HCT116 (cell line): ENCODE measurements around the gene PBX2. TPM values are rescaled to one million over a fixed set of nuclear protein-coding genes. Genes with fewer than 3 reads are reported as not detected.
A peak's percentile ranks its signal among the peaks of the same experiment; 100 is the strongest.
"Not testable (repeated sequence)": the region's sequence is repeated elsewhere in the genome, so short reads cannot be mapped to it uniquely, and the experiment has no call there.

Source experiments
- ATAC-seq: fragments of 200-7000 bp; cut with Tn5 transposase; 2 replicates; pipeline ENCODE4 v1.9.1; 2020; ENCODE audit warnings: mild to moderate bottlenecking, moderate library complexity
- BruUV-seq: library from RNA; stranded (reverse); fragments of 400-500 nt; replicated peaks from 2 replicates; lab custom pipeline; 2021; lab: Mats Ljungman, UMichigan
- CTCF ChIA-PET: fragments of 300-600 bp; sonication (Branson Sonifier 250); formaldehyde crosslinking; loops from one replicate; lab custom pipeline; 2021; ENCODE audit warnings: antibody characterized with exemption; lab: Charles Lee
- POLR2A ChIA-PET: fragments of 300-600, 350-600 bp; sonication (Branson Sonifier 250); formaldehyde crosslinking; loops from one replicate; lab custom pipeline; 2021; ENCODE audit warnings: antibody characterized with exemption; lab: Charles Lee
- RAD21 ChIA-PET, 2 experiments: fragments of 300-600 bp; sonication (Branson Sonifier 250); formaldehyde crosslinking; loops; one replicate each; lab custom pipeline; 2023; ENCODE audit warnings: low total read pairs in 2 of 2; ENCODE audit not compliant: uncharacterized antibody in 2 of 2, unreplicated experiment in 2 of 2, low non-redundant PET in 1 of 2; lab: Charles Lee
- DNase-seq: peaks from one replicate; pipeline ENCODE4 v3.0.0-alpha.2; 2010; ENCODE audit warnings: low read depth, low spot score
- H2AFZ ChIP-seq: fragments of 200-600 bp; shearing (Covaris generic), sonication (generic); 2 replicates; pipeline ENCODE4 v1.6.1; 2017; ENCODE audit warnings: low read depth, mixed run types, mixed read lengths, antibody characterized with exemption, low read length; ENCODE audit not compliant: poor library complexity, severe bottlenecking
- H3K27ac ChIP-seq: 2 replicates; pipeline ENCODE4 v1.5.1; 2012; ENCODE audit warnings: low read depth, low read length
- H3K27me3 ChIP-seq: fragments of 200-600 bp; sonication (generic); 2 replicates; pipeline ENCODE4 v1.6.1; 2016; ENCODE audit warnings: mixed run types, low read length, mixed read lengths; ENCODE audit not compliant: insufficient read depth
- H3K36me3 ChIP-seq, 2 experiments: fragments of 200-500 bp in 1 of 2; fragments of 200-600 bp in 1 of 2; sonication (Bioruptor generic) in 1 of 2; sonication (generic) in 1 of 2; 2 replicates each; pipeline versions ENCODE4 v1.5.1 to v1.6.1; 2014 to 2016; ENCODE audit warnings: low read length in 2 of 2, inconsistent platforms in 1 of 2, mixed read lengths in 1 of 2, mixed run types in 1 of 2; ENCODE audit not compliant: insufficient read depth in 2 of 2, control insufficient read depth in 1 of 2
- H3K4me1 ChIP-seq, 2 experiments: fragments of 200-600 bp in 1 of 2; sonication (generic) in 1 of 2; 2 replicates each; pipeline versions ENCODE4 v1.5.1 to v1.6.1; 2012 to 2017; ENCODE audit warnings: low read length in 2 of 2, inconsistent platforms in 1 of 2, mild to moderate bottlenecking in 1 of 2, mixed read lengths in 1 of 2, mixed run types in 1 of 2, moderate library complexity in 1 of 2; ENCODE audit not compliant: insufficient read depth in 2 of 2, control insufficient read depth in 1 of 2
- H3K4me2 ChIP-seq: fragments of 200-600 bp; sonication (generic); 2 replicates; pipeline ENCODE4 v1.6.1; 2017; ENCODE audit warnings: mixed run types, low read length, mixed read lengths
- H3K4me3 ChIP-seq, 2 experiments: fragments of 200-600 bp in 1 of 2; sonication (generic) in 1 of 2; replicated peaks in 1 of 2; 2 replicates each; pipeline ENCODE4 v1.5.1; 2011 to 2016; ENCODE audit warnings: low read length in 2 of 2, control low read depth in 1 of 2, low read depth in 1 of 2, mild to moderate bottlenecking in 1 of 2, mixed read lengths in 1 of 2, mixed run types in 1 of 2
- H3K79me2 ChIP-seq: fragments of 200-600 bp; sonication (generic); 2 replicates; pipeline ENCODE4 v1.6.1; 2017; ENCODE audit warnings: mild to moderate bottlenecking, mixed run types, low read length, moderate library complexity, mixed read lengths; ENCODE audit not compliant: insufficient read depth
- H3K9ac ChIP-seq: fragments of 200-600 bp; sonication (generic); 2 replicates; pipeline ENCODE4 v1.6.1; 2016; ENCODE audit warnings: low read length, mixed read lengths
- H3K9me2 ChIP-seq: fragments of 200-600 bp; sonication (generic), shearing (Covaris generic); 2 replicates; pipeline ENCODE4 v1.6.1; 2017; ENCODE audit warnings: mixed run types, mild to moderate bottlenecking, moderate library complexity; ENCODE audit not compliant: insufficient read depth
- H3K9me3 ChIP-seq, 2 experiments: fragments of 200-500 bp in 1 of 2; fragments of 200-600 bp in 1 of 2; sonication (Bioruptor generic) in 1 of 2; sonication (generic) in 1 of 2; 2 replicates each; pipeline ENCODE4 v1.6.1; 2014 to 2017; ENCODE audit warnings: low read length in 2 of 2, mixed read lengths in 2 of 2, inconsistent platforms in 1 of 2, low read depth in 1 of 2, mild to moderate bottlenecking in 1 of 2, mixed run types in 1 of 2, moderate library complexity in 1 of 2; ENCODE audit not compliant: control insufficient read depth in 1 of 2, insufficient read depth in 1 of 2
- H4K20me1 ChIP-seq: fragments of 200-600 bp; sonication (generic), shearing (Covaris generic); 2 replicates; pipeline ENCODE4 v1.6.1; 2017; ENCODE audit warnings: mixed run types, mild to moderate bottlenecking, moderate library complexity; ENCODE audit not compliant: insufficient read depth
- ZFX ChIP-seq: fragments of 450-650 bp; IDR thresholded peaks from 2 replicates; pipeline ENCODE4 v1.6.1; 2017
- ZNF274 ChIP-seq: fragments of 200-500 bp; sonication (Bioruptor generic); IDR thresholded peaks from 2 replicates; pipeline ENCODE4 v1.6.1; 2014; ENCODE audit warnings: mild to moderate bottlenecking, low read depth, low read length, inconsistent platforms
- intact Hi-C: fragments of 100-400 bp; cut with micrococcal nuclease; formaldehyde crosslinking; loops from 2 replicates; pipeline ENCODE4 v1.10.0; 2022
- total RNA-seq: library from RNA; stranded (reverse); gene quantifications from one replicate; pipeline ENCODE4 v1.2.1, GENCODE V29; 2021; ENCODE audit not compliant: unreplicated experiment

PBX2 gene
- total RNA-seq, 1 experiment from 2014 or later, result 79.0 TPM

DNA sequence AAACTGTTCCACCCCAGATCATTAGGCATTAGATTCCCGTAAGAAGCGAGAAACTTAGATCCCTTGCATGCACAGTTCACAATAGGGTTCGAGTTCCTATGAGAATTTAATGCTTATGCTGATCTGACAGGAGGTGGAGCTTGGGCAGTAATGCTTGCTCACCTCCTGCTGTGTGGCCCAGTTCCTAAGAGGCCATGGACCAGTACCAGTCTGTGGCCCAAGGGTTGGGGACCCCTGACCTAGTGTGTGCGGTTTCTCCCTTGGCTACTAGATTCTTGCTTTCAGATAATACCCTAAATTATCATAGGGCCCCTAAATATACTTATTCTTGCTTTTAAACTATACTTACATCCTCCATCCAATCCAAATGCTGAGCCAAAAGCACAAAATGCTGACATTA, 4.4 kb upstream of the PBX2 start:
- Histone ChIP-seq H3K4me1 (peaks cover 27 to 62% of the 10 kb centered on the region in 2 experiments), H2AFZ (no peak overlapping the region), H3K9me3 (no peaks in the 10 kb centered on the region), H3K4me3 (peak overlapping the region in 1 of 2 experiments; percentile 65; a peak in 1 of 4 replicates), H3K4me2 (peak overlapping the region; percentile 91), H3K79me2 (peaks cover 3% of the 10 kb centered on the region; the same call in 1 of the 2 replicates), H3K36me3 (no peaks in the 10 kb centered on the region), H4K20me1 (no peaks in the 10 kb centered on the region), H3K9ac (peak overlapping the region; percentile 76), H3K27ac (peak overlapping the region; percentile 71), H3K27me3 (no peaks in the 10 kb centered on the region), H3K9me2 (no peaks in the 10 kb centered on the region)
- no TSS peak for BruUV-seq
- ATAC-seq (no peak), DNase-seq (no peak)
- intact Hi-C loops, result no loop called here
- POLR2A ChIA-PET, result interaction anchor here (1.8 kb wide), 1 partner anchor 9 kb away, joined by 11 read pairs; no protein-coding TSS in a partner anchor
- CTCF ChIA-PET, result no interaction called here
- TF ChIP-seq ZFX (no peak), ZNF274 (no peak)
- RAD21 ChIA-PET, result no interaction called here

DNA sequence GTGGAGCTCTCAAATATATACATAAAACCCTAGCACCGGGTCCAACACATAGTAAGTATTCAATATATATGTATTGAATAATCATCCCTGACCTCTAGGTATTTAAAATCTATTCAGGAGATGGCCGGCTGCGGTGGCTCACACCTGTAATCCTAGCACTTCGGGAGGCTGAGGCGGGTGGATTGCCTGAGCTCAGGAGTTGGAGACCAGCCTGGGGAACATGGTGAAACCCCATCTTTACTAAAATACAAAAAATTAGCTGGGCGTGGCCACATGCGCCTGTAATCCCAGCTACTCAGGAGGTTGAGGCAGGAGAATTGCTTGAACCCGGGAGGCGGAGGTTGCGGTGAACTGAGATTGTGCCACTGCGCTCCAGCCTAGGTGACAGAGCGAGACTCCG, 3.1 kb upstream of the PBX2 start:
- POLR2A ChIA-PET, result interaction anchor here (1.0 kb wide), 1 partner anchor 16 kb away, joined by 5 read pairs; no protein-coding TSS in a partner anchor

More for the DNA sequence above, 3.1 kb upstream of the PBX2 start:
- ATAC-seq, H3K4me3 ChIP-seq, H3K27me3 ChIP-seq, H3K9me2 ChIP-seq, H3K9me3 ChIP-seq, H2AFZ ChIP-seq, H3K27ac ChIP-seq, H4K20me1 ChIP-seq, CTCF ChIA-PET, RAD21 ChIA-PET, H3K36me3 ChIP-seq, H3K9ac ChIP-seq, DNase-seq, intact Hi-C loops, BruUV-seq: not testable (repeated sequence)
- peaks cover 13% of the 10 kb centered on the region for H3K79me2 ChIP-seq
- H3K4me2 ChIP-seq, result peak overlapping the region; percentile 52
- peaks cover 33 to 73% of the 10 kb centered on the region in 2 experiments for H3K4me1 ChIP-seq
